Measurements from ENCODE around the gene SYTL4.

The SYTL4 gene

DNA sequence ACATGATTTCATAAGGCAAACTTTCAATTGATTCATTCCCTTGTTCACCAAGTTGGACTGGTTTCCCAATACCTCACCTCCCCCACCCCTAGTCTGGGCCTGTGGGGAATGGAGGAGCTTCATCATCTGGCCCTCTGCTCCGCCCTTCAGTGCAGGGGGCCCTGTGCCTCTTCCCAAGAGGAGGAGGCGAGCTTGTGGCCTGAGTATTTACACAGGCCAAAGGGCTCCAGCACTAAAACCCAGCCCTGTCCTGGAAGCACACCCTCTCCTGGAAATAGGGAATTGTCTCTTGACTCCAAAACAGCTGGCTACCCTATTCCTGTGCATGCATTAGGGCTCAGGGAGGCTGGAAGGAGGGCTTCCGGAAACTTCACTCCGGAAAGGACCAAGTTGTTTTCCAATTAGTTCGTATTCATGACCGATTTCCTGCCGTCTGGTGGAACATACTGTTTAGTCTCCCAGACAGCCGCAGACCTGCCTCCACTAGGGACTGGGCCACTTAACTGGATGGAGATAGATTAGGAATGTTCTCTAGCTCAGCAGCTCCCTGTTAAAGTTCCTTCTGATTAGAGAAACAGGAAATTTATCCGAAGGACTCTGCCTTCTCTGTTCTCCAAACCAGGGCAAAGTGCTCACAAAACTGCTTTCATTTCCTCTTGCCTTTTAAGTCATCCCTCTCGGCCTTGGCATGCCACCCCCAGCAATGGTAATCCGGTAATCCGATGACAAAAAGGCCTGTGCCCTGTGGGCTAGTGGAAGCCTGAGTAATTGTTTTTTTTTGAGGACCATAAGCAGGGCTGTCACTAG lies 82.2 kb downstream of the SYTL4 start:
- DNase-seq (ENCODE audit: extremely low read depth in 1 of 2, low read depth in 1 of 2) = no peak

DNA sequence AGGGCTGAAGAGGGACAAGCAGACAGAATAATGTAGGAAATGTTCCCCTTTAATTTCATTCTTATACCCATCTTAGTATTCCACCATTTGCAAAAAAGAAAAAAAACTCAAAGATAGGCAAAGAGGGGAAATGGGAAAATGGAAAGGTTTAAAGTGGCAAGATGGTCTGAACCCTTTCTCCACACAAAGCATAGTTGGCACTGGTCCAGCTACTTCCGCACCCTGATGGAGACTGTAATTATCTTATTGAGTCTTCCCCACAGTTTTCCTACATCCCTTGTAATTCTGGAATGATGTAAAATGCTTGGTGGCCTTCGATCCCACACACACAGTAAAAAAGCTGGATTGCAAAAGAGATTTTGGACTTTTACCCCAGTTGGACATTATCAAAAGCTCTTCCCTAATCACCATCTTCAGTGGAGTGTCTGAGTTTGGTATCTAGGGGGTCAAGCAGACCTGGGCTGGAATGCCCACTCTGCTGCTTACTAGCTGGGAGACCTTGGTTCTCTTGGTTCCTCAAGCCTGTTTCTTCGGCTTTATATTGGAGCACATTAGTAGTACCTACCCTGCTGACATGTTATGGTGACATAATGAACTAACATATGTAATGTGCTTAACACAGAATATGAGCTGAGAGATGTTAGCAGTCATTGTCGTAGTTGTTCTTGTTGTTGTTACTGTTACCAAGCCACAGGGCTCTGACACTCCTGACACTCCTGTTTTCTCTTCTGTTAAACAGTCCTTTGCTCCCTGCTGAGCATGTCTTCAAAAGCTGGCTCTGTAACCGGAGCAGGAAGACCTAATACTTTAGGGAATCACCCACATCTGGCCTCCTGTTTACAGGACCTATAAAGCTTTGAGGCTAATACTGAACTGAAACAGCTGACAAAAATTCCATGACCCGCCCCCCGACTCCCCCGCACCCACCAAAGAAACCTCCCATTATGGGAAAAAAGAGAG lies 83.2 kb downstream of the SYTL4 start:
- no peak for DNase-seq (ENCODE audit: extremely low read depth in 1 of 2, low read depth in 1 of 2)

DNA sequence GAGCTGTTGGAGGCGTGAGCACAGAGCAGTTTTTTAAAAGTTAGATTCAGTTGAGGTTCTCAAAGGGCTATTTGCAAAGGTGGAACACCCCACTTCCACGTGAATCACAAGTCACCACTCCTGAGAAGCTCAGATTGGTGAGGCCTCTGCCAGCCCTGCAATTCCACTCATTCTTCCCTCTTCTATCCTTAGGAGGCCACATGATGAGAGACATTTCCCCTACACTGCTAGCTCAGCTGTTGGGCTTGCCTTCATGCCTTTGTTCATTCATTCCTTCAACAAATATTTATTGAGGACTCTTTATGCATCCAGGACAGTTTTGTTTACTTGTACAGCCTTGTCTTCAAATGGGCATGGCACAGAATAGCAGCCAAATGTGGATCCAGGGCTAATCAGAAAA lies 84.2 kb downstream of the SYTL4 start:
- no peak for DNase-seq (ENCODE audit: extremely low read depth in 1 of 2, low read depth in 1 of 2)

DNA sequence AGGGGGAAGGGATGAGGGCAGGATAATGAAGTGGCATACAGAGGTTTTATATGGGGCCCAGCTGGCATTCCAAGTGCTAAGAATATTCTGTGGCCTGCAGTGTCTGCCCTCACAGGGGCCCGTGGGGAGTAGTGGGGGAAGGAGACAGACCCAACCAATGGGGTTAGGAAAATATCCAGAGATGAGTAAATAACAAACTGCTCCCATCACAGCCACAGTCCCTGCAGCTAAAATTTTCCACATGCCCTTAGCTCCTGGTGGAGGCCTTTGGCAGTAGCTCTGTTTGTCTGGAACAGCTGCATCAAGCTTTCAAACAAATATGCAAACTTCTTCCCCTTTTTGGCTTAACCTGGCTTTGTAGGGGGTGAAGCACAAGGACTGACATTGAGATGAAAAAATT lies 84.8 kb downstream of the SYTL4 start:
- DNase-seq (ENCODE audit: extremely low read depth in 1 of 2, low read depth in 1 of 2) = no peak

DNA sequence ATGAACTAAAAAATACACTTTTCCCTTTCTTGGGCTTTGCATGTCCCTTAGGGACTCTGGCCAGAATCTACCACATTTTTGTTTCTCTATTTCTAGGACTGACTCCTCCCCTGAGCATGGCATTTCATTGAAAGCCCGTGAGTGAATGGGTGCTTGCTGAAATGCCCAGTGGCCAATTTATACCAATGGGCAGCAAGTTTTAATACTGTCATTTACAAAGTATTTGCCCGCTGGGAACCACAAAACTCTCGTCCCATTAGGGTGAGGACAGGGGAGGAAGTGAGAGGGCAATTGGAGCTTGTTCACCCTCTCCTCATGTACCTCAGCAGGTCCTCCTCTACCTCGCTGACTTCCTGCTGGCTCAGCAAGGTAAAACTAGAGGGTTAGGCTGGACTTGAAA lies 86.8 kb downstream of the SYTL4 start:
- DNase-seq (ENCODE audit: extremely low read depth in 1 of 2, low read depth in 1 of 2) = no peak

DNA sequence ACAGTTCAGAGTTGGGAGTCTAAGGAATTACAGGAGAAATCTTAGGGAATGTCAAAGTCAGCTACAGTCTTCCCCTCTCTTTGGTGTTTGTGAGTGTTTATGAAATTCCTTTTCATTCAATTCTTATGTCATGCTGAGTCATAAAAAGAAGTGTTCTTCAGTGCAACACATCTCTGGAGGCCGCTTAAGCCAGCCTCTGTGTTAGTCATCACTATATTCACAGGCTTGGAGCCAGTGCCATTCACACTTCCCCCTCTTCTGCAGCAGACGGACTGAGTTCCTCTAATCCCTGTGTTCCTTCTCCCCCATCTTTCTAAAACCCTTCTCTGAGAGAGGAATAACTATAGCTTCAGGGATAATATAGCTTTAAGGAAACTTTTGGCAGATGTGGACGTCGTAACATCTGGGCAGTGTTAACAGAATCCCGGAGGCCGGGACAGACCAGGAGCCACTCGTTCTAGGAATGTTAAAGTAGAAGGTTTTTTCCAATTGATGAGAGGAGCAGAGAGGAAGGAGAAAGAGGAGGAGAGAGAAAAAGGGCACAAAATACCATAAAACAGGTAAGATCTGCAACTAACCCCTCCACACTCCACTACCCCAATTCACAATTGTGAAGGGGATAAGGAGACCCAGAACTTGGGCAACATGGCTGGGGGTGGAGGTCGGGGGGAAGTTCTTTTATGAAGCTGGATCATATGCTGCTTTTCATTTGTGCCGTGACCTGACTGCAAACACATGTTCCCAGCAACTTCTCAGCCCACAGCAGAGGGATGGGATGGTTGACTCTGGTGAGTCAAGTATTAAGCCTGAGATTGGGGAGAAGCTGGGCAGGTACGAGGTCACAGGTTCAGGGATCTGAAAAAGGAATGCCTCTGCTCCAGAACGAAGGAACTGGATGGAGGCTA lies 87.7 kb downstream of the SYTL4 start, which contains the start of gene SRPX2:
Gene SRPX2, plus strand, starts transcription at position 244 of the 905 bp plus-strand sequence. CDS start 2,124 bp downstream, outside the sequence.
- no peak for DNase-seq (ENCODE audit: extremely low read depth in 1 of 2, low read depth in 1 of 2)

DNA sequence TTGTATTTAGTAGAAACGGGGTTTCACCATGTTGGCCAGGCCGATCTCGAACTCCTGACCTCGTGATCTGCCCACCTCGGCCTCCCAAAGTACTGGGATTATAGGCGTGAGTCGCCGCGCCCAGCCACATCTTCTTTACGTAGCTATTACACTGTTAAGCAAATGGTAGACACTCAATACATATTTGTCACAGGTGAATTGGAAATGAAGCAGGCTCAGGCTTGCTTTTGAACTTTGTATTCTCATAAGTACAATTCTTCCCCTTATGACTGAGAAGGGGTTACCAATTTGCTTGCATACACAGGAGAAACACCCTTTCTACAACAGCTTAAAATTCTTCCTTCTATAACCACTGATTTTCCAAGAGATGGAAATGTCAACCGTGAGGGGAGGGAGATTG lies 88.7 kb downstream of the SYTL4 start:
- no peak for DNase-seq (ENCODE audit: extremely low read depth in 1 of 2, low read depth in 1 of 2)

DNA sequence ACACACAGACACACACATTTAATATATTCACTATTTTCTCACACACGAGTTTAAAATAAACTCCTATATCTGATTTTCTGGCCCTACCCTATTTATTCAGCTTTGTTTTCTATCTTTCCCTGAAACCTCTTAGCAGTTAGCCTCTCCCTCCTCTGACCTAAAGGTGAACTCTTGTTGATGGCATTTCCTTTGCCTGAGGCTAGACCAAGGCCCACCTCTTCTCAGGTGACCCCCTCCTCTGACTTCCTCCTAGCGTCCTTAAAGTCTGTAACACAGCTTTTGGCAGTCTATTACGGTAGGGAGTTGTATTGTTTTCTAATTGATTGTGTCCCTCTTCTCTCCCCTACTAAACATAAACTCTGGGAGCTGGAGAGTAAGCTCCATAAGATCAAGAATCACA lies 89.6 kb downstream of the SYTL4 start:
- no peak for DNase-seq (ENCODE audit: extremely low read depth in 1 of 2, low read depth in 1 of 2)

DNA sequence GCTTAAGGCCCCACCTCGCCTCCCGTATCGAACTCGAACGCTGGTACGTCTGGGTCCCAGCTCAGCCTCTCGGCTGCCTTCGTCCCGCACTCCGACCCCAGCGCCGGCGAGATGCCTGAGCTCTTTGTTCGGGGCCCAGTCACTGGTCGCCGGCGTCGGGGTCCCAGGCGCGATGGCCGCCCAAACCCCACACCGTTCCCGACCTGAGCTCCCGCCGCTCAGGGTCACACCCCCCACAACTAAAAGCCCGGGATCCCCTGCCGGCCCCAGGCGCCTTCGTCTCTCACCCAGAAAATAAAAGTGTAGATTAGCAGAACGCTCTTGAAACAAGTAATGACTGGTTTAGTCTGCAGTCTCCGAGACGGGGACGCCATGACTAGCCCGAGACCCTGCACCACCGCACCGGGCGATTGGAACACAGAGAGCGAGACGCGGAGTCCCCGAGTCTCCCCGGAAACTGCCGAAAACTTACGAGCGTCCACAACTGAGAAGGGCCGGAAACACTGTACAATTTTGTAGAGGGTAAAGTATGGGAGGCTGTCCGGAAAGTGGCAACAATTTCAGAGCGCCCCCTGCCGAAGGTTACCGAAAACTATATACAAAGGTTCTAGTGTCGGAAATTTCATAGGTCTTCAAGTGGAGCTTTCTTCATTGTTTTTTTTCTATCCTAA lies 95.5 kb downstream of the SYTL4 start, which contains the start of gene TSPAN6:
Gene TSPAN6, minus strand, starts transcription at position 486 of the 671 bp plus-strand sequence. Its CDS starts 112 bp downstream, at position 374.
- peak; percentile 33 to 47 for DNase-seq (ENCODE audit: extremely low read depth in 1 of 2, low read depth in 1 of 2)

DNA sequence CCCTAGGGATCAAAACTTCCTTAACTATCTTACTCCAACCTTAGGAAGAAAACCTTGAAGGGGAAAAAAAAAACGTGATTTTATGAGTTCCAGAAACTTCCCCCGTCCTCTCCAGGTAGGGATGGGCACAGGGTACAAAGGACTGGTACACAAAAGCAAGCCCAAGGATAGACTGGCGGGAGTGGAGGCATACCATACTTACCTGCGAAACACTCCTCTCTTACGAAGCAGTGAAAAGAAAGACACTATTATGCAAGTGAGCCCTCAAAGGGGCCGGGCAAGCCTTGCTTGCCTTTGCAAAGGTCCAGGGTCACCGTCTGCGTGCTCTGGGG lies 96.0 kb downstream of the SYTL4 start:
- DNase-seq (ENCODE audit: extremely low read depth in 1 of 2, low read depth in 1 of 2) = no peak

DNA sequence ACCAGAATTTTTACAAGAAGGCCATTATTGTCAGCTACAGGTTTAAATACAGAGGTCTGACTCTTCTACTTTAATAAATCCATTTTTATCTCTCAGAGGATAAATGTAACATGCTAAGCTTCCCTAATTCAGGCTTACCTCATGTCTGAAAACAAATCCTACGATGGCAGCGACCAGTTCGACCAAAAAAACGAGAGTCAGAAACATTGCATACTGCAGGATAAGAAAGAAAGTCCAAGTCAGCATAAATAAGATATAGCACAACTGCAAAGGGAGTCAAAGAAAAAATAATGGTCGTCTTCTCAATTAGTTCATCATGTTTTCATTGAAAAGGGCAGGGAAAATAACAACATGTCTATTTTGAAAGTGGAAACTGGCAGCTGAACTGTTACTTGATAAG lies 96.9 kb downstream of the SYTL4 start:
- no peak for DNase-seq (ENCODE audit: extremely low read depth in 1 of 2, low read depth in 1 of 2)

DNA sequence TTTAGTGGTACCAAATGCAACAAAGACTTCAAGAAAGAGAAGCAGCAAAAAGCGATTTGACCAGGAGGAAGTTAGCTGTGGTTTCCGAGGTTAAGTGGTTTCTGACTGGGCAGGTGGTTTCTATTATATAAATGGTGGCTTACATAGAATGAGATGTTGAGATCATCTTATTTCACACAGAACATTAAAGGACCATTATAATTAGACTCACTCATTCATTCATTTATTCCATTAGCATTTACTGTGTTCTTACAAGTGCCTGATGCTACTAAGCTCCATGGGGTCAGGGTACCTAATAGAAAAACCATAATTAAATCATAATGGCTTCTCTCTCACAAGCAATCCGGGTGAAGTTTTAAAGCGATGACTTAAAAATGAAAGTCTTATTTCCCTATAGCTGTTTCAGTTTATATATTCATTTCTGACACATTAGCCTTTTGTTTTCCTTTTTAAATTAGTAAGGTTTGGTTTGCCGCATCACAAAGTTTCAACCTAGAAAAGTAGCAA lies 105.9 kb downstream of the SYTL4 start:
- no peak for DNase-seq (ENCODE audit: extremely low read depth in 1 of 2, low read depth in 1 of 2)
